Measurements from ENCODE around the gene UCK2.

UCK2 gene

DNA sequence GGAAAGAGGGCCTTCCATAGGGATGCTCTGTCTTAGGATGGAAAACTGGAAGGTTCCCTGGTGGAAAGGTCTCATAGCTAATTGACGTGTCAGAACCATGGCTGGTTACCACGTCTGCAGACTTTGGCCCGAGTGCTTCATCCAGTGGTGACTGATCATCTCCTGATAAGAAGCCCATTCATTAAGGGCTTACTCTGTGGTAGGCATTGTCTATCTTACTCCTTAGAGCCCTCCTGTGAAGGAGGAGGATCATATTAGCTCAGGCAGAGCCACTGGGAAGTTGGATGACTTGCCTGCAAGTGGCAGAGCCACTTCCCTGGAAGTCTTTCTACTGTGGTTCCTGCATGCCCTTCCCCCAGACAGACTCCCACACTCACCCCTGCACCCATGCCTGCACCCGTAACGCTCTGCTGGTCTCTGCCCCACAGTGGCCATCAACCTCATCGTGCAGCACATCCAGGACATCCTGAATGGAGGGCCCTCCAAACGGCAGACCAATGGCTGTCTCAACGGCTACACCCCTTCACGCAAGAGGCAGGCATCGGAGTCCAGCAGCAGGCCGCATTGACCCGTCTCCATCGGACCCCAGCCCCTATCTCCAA, 79.9 kb downstream of the UCK2 start:
- DNase-seq, result no peak

DNA sequence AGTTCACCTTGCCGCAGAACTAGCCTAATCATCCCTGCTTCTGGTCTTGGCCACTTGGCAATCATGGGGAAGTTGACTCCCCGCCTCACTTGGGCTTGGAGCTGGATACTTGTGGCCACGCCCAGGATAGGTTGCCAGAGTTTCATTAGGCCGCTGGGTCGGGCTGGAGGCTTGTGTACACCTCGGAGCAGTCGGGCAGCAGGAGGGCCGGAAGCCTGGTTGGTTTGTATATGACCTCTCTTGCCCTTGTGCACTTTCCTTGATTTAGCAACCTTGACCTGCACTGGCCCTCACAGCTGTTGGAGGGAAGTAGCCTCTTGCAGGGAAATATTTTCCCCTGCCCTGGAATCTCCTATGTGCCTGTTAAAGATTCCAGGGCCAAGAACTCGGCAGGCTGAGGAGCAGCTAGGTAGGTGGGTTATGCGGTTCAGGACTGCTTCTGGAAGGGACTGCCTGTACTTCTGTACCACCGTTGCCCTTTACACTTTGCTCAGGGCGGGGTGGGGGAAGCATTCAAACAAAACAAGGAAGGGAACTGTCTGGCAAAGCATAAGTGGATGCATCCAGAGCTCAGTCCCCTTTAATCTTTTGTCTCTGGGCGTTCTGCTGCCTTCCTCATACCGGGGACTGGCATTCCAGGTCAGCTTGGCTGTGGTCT, 83.5 kb downstream of the UCK2 start:
- DNase-seq, result no peak

DNA sequence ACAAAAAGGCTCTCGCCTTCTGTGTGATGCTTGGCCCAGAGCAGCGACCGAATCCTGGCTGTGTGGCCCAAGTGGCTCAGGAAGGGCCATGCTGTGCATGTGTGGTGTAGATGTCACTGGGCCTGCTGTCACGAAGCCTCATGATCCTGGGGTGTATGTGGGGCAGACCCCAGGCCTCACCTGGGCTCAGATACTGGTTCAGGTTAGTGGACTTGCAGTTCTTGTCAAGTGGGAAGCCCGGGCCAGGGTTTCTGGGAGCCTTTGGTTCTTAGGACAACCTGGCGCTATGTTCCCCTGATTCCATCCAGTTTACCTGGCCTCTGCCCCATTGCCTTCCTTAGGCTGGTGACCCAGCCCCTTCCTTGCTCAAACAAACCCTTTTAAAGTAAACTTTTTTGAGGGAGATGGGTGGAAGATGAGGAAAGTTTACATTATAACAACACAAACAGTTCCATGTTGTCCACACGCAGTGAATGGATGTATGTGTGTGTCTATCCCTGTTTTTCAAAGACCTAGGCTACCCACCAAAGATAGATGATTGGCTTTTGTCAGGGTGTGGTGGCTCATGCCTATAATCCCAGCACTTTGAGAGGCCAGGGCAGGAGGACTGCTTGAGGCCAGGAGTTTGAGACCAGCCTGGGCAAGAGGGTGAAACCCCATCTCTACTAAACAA, 84.3 kb downstream of the UCK2 start:
- no peak for DNase-seq

DNA sequence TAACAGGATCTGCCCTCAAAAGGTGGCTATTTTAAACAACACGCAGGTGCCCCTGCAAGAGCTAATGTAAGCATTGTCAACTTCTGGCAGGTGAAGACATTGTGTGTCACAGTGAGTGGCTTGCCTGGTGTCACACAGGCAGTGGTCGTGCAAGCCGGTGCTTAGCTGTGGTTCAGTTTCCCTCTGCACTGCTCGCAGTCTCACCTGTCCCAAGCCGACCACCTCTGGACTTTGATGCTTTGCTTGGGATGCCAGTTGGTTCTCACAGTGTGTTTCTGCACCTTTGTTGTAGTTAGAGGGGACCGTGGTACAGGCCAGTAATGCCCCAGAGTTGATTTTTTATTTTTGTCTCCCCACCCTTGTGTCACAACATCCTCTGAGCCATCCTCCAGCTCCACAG, 85.2 kb downstream of the UCK2 start:
- no peak for DNase-seq

DNA sequence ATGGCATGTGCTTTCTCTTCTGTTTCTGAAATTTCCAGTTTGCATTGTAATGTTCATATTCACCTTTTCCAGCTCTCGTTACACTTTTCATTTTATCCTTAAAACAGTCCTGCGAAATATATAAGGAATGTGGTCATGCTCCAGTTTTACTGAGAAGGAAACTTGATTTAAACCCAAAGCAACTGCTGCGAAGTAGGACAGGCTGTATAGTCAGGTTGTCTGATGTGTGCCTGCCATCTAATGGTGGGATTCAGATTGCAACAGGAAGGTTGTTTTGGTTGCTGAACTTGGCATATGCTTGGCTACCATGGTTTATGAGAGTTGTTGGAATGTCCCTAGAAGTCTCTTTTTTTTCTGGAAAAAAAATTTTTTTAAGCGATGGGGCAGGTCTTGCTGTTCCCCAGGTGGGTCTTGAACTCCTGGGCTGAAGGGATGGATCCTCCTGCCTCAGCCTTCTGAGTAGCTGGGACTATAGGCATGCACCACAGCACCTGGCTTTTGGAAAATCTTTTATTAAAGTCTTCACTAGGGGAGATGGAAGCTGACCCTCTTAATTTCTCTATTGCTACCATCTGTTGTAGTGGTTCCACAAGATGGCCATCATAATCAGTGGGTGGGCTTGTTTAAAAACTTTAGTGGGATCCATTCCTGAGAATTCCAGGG, 86.9 kb downstream of the UCK2 start:
- peak; percentile 81 to 82 for DNase-seq

DNA sequence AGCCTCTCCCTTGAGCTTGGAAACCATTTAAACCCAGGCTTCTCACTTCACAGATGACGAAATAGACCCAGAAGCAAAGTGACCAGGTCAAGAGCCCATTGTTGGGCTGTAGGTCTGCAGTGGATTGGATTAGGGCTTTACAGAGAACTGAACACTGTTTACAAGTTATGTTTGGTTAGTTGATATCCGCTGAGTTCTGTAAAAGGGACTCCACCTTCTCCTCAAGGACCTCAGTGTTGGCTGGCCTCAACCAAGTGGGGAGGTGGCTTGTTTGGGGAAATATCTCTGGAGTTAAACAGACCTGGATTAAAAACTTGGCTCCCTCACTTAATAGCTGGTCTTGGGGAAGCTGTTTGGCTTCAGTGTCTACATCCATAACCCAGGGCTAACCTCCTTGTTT, 88.1 kb downstream of the UCK2 start:
- DNase-seq, result no peak

DNA sequence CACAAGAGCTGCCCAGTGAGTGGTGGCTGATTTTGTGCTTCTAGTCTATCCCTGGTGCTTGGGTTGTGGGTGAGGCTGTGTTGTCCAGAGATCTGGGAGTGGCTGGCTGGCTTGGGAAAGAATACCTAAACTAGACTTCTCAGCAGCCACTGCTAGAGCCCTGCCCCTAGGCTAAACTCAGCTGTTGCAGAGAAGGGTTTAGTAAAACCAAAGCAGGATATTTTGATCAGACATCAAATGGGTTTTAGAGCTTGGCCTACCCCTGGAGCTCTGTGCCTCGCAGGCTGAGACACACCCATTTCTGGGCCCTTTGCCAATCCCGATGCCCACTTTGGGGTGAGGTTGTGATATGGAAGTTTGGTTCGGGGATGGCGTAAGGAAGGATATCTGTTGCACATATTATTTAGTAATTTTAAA, 88.5 kb downstream of the UCK2 start:
- DNase-seq, result no peak

DNA sequence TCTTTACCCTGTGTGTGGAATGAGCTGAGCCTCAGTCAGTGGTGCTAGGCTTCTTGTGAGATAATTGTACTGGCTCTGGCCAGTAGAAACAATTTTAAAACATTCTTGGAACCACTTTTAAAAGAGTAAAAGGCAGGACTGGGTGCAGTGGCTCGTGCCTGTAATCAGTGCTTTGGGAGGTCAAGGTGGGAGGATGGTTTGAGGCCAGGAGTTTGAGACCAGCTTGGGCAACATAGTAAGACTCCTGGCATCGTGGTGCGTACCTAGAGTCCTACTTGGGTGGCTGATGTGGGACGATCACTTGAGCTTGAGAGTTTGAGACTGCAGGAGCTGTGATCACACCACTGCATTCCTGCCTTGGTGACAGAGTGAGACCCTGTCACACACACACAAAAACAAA, 89.8 kb downstream of the UCK2 start:
- DNase-seq, result no peak

DNA sequence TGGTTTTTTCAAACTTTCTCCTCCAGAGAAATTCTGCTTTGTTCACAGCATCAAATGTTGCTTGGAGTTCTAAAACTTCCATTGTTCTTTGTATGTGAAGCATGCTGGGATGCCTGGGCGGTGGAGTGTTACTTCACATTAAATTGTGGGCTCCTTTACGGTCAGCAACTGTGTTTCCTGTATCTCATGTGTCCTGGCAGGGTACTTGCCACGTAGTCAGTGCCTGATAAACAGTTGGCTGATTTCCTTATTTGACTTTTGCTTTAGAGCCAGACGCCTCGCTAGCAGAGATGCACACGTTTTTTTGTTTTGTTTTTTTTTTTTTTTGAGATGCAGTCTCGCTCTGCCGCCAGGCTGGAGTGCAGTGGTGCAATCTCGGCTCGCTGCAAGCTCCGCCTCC, 96.7 kb downstream of the UCK2 start:
- DNase-seq, result no peak

DNA sequence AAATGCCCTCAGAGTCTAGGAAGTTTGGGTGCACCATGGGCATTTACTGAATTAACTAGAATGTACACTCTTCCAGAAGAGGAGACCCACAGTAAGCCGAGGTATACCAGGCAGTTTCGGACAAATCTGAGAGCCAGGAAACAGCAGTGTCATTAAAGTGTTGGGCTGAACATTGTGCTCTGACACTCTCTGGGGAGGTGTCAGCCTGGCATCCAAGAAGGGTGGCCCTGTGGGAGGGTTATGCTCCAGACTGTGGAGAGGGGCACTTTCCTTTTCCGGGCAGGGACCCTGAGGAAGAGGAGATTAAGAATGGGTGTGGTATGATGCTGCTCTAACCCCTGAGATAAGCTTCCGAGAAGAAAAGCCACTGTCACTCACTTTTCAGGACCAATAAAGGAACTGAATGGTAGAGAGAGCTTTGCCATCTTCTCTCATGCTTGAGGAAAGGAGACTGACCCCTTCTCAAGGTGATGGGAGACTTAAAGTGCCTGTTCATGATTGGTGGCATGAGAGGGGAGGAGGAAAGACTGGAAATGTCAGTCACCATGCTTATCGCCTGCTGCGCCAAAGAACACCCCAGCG, 98.2 kb downstream of the UCK2 start:
- no peak for DNase-seq

DNA sequence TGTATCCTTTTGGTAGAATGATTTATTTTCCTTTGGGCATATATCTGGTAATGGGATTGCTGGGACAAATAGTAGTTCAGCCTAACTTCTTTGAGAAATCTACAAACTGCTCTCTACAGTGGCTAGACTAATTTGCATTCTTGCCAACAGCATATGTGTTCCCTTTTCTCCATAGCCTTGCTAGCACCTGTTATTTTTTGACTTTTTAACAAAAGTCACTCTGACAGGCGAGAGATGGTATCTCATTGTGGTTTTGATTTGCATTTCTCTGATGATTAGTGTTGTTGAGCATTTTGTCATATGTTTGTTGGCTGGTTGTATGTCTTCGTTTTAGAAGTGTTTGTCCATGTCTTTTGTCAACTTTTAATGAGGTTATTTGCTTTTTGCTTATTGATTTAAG, 99.8 kb downstream of the UCK2 start:
- no peak for DNase-seq

DNA sequence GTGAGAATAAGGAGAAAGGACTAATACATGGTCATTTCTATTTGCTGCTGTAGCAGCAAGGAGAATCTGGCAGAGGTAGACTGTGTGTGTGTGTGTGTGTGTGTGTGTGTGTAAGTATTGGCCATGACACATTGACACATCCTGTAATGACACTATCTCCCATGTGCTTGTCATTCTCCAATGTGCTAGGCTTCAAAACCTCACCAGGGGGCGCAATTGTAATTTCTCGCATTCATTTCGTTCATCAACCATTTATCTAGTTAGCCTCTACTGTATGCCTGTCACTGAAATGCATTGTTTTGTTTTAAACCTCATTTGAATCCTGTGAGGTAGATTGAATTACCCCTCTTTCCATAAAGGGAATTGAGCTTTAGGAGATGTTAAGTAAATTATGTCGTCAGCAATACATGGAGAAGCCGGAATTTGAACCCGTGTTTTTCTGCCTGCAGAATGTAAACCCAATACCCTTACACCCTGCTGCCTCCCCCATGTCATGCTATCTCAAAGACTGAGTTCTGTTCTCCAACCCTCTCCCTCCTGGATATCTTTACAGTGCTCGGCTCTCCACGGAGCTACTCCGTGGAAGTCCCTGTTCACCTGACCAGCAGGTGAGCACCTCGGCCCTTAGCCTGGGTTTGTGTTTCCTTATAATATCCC, 100.8 kb downstream of the UCK2 start:
- peak; percentile 69 to 71 for DNase-seq

DNA sequence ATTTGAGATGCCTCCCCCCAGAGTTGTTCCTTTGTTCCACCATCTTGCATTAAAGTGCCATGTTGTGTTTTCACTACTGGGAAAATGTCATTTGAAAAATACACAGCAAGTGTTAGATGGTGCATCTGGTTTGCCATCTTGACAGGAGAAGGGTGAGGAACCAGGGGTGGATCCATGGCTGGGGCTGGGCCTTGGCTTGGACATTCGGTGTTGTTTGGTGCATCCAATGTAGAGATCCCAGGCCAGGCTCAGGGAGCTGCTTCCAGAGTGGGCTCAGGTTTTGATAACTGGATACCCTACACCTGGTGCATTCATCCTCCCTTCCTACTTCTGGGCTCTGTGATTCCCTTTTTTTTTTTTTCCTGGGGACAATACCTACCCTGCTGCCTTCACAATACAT, 103.5 kb downstream of the UCK2 start:
- no peak for DNase-seq

DNA sequence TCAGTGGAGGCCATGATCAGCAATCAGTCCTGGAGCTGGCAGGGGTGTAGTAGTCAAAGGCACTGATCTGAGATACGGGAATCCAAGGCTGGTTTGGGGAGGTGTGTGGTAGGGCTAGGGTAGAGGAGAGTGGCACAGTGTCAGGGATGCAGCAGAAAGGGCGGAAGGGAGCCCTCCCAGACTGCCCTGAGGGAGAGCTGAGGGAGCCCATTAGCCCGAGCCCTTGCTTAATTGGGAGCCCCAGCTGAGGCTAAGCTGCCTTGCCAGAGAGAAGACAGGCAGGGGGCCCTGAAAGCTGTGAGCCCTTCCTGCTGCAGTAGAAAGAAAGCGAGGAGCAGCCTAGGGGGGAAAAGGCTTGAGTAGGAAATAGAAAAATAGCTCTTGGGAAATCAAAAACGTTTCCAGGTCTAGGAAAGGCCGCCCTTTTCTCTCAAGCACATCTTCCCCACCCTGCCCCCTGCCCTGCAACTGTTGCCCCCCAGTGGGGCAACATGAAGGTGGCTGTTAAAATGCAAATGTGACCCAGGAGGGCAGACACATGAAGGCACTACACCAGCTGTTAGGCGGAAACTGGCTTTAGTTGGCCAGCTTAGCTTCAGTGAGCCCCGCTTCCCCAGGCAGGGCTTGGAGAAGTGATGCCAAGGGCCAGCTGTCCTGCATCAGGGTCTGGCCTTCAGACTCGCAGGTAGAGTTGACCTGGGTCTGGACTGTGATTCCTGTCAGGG, 106.2 kb downstream of the UCK2 start:
- no peak for DNase-seq

DNA sequence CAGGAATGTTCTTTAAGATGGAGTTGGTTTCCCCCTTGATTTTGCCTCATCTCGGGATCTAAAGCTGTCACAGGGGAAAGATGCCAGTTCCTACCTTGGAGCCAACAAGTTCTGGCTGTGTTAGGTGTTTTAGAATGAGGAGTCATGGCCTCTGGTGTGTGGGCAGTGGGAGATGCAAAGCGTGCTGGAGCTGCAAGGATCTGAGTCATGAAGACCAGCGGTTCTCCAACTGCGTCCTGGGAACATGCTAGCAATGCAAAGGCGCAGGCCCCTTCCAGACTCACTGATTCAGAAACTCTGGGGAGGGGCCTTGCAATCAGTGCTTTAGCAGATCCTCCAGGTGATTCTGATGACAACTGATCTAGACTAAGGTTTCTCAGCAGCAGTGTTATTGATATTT, 109.1 kb downstream of the UCK2 start:
- DNase-seq, result no peak

DNA sequence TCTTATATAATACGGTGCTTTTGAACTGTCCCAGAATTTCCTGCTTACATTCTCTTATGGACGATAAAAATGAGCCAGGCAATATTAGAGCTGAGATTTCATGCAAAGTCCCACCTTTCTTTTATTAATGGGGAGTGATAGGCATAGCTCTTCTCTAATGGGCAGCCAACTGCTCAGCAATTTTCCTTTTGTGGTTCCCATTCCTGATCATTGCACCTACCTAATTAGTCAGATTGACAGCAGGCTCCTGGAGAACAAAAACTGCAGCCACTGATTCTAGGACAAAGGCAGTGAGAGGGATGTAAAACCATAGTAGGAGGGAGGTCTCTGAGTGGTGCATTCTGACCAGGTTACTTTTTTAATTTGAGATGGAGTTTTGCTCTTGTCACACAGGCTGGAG, 110.4 kb downstream of the UCK2 start:
- DNase-seq, result no peak

DNA sequence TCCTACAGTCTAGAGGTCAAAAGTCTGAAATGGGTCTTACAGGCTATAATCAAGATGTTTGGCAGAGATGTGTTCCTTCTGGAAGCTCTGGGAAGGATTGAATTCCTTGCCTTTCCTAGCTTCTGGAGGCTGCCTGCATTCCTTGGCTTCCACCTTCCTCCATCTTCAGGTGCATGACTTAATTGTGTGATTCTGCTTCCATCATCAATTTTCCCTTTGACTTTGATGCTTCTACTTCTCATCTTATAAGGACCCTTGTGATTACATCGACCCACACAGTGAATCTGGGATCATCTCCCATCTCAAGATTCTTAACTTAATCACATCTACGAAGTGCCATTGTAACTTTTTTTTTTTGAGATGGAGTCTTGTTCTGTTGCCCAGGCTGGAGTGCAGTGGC, 111.4 kb downstream of the UCK2 start:
- DNase-seq, result no peak

DNA sequence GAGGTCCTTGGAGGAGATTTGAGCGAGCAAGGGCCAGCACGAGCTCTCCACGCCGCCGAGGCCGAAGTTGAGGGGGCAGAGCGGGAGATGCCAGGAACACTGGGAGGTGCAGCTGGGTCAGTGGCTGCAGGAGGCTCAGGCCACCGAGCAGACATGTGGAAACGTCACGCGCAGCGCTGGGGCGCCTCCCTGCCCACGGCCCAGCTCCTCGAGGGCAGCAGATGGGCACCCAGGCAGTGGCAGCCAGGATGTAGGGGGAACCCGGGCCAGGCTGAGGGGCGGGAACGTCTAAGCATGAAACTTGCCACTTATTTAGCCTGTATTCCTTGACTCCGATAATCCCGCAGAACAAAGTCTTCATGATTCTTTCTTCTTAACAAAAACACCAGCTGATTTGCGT, 114.1 kb downstream of the UCK2 start:
- no peak for DNase-seq

DNA sequence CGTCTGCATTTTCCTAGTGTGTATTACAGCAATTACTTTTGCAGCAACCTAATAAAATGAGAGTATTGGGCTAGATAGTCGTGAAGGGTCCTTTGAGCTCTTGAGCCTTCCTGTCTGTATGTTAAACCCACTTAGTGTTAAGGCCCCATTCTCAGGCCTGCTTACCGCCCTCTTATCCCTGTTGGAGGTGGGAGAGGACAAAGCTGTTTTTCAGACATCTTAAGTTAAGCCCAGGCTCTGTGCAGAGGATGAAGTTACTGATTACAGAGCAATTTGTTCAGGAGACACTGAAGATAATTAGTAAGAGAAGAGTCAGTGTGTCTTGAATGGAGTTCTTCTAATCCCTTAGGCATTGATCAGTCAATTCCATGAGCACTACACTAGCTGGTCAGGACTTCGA, 114.6 kb downstream of the UCK2 start:
- no peak for DNase-seq

DNA sequence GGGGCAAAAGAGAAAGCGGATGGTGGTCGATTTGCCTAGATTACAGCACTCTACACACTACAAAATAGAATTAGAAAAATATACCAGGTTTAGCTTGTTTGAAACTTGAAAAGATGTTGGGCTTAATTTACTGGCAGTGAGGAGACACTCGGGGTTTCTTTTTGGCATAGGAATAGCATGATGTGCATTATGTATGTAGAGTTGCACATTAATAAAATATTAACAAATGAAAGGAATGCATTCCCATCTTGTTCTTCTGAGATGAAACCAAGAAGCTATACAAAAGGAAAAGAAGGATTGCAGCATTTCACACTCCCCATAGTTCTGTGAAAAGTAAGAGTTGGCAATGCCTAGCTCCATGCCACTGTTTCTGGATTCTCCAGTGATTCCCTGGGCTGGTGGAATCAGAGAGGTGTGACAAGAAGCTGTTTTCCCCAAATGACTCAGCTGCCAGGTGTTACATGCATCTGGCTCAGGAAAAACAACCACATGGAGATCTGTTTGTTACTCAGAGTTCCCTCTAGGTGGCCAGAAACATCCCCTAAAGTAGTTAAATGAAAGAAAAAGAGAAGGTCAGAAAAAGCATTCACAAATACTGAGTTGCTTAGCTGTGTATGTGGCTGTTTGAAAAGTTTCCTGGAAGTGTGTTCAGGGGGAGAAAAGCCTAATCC, 115.6 kb downstream of the UCK2 start:
- no peak for DNase-seq

DNA sequence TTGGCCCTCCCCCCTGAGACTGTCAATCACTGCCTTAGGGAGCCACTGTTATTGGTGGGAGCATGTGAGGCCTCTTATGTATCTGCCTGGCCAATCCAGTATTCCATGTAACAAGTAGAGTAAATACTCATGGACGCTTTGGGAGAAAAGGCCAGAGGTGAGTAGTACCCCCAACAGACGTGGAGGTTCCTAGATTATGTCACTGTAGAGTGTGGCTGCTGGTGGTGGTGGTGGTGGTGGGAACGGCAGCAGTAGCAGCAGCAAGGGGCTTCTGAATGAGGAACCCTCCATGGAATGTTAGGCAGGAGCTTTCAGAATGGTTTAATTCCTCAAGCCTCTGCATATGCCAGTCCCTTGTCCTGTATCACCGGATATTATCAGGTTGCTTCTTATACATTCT, 118.5 kb downstream of the UCK2 start:
- no peak for DNase-seq
